Measurements from ENCODE around the gene WHAMM. TPM values are rescaled to one million over a fixed set of nuclear protein-coding genes. Genes with fewer than 3 reads are reported as not detected.

The WHAMM gene
- total RNA-seq, 2 donors from 2014 or later = 6.0 to 9.2 TPM

DNA sequence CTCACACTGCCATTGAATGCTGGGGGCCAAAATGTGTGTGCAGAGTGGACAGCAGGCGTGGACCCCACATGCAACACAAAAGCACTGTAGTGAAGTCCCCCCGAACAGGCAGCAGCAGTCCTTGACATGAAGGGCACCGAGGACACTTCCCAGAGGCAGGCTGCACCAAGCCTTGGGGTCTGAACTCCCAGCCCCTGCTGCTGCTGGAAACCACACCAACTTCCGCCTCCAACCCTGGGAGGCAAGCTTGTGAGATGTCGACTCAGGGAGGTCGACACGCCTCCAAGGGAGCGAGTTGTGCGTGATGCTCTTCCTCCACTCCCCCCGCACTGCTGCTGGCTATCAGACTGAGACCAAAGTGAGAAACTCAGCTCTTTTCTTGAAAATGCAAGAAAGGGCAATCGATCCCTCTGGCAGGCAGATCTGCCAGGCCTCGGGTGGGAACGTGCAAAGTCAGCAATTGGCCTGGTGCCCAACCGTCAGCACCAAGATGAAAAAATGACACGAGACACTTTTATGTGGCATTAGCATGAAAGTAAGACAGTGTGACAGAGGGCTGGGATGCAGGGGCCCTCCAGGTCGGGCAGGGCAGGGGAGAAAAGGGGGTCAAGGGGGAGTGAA, 43.6 kb downstream of the WHAMM start:
- intact Hi-C loops (cut with DNase I) = no loop called here

DNA sequence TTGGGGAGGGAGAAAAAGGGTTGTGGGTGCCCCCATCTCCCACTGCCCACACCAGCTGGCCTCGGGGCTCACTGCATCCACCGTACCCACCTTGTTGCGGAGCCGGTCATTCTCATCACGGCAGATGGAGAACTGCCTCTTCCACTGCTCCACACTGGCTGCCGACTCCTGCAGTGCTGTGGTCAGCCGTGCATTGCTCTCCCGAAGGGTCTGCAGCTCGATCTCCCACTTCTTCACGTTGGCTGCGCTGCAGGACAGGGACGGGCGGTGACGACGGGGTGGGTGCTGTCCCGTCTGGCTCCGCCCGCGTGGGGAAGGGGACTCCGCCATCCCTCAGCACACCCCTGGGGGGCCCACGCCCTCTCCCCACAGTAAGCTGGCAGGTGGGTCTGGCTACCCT, 45.1 kb downstream of the WHAMM start:
- ATAC-seq = no peak
- intact Hi-C loops (cut with DNase I) = no loop called here

More for the DNA sequence above, 43.6 kb downstream of the WHAMM start:
- 55 to 66% methylated on average over 12 to 15 of the region's 16 CpGs for WGBS, 2 donors
- Histone ChIP-seq H3K27me3 (no peaks in the 10 kb centered on the region), H3K27ac (peak overlapping the region in 2 of 4 donors; percentile 8 to 30), H3K36me3 (replicated peaks in 1 of 2; ENCODE audit: insufficient read depth in 1 of 2, low read depth in 2 of 2) (peaks cover 5 to 28% of the 10 kb centered on the region in 2 donors), H3K4me1 (peaks cover 35% of the 10 kb centered on the region), H3K4me3 (no peak overlapping the region), H3K9me3 (no peaks in the 10 kb centered on the region)
- DNase-seq (peak in 2 of 4 donors; percentile 23 to 42), ATAC-seq (no peak)
- TF ChIP-seq, protein P1, sequence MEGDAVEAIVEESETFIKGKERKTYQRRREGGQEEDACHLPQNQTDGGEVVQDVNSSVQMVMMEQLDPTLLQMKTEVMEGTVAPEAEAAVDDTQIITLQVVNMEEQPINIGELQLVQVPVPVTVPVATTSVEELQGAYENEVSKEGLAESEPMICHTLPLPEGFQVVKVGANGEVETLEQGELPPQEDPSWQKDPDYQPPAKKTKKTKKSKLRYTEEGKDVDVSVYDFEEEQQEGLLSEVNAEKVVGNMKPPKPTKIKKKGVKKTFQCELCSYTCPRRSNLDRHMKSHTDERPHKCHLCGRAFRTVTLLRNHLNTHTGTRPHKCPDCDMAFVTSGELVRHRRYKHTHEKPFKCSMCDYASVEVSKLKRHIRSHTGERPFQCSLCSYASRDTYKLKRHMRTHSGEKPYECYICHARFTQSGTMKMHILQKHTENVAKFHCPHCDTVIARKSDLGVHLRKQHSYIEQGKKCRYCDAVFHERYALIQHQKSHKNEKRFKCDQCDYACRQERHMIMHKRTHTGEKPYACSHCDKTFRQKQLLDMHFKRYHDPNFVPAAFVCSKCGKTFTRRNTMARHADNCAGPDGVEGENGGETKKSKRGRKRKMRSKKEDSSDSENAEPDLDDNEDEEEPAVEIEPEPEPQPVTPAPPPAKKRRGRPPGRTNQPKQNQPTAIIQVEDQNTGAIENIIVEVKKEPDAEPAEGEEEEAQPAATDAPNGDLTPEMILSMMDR (IDR thresholded peaks at IDR 0.05) = no peak
- TF ChIP-seq POLR2A (IDR thresholded peaks at IDR 0.05) = no peak

DNA sequence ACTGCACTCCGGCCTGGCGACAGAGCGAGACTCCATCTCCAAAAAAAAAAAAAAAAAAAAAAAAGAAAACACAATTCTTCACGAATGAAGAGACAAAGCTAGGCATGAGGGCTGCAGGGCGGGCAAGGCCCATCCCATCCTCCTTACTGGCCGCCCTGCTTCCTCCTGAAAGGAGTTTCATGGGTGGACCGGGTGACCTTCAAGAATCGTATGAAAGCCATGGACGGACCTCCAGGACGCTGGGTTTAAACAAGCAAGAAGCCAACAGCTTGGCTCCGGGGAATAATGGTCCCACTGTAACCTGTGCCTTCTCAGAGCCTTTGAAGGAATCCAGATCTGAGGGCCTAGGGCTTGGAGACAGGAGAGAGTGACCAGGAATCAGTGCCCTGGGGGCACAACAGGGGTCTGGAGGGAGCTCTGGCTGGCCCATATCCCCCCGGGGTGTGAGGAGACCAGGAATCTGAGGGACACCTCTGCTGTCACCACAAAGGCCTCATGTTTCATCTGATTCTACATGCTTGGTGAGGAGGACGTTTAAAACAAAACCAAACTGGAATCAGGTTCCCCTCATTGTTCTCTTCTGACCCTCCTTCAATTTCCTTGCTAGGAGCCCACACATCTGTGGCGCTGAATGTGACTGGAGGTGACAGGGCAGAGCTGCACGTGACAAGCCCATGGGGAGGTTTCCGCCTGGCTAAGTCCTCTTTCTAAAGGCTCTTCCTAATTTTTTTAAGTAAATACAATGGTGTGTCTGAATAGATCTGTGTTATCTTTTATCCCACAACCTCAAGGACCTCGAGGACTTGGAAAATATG, 46.1 kb downstream of the WHAMM start:
- Histone ChIP-seq H3K4me3 (no peak overlapping the region), H3K27ac (peak overlapping the region in 2 of 4 donors; percentile 44 to 64), H3K9me3 (no peaks in the 10 kb centered on the region), H3K27me3 (no peaks in the 10 kb centered on the region), H3K36me3 (replicated peaks in 1 of 2; ENCODE audit: insufficient read depth in 1 of 2, low read depth in 2 of 2) (peaks cover 5 to 35% of the 10 kb centered on the region in 2 donors), H3K4me1 (peaks cover 15% of the 10 kb centered on the region)
- TF ChIP-seq, protein P1 (IDR thresholded peaks at IDR 0.05) = no peak
- TF ChIP-seq POLR2A (IDR thresholded peaks at IDR 0.05) = no peak
- 68 to 82% methylated on average over 17 of the region's 17 CpGs for WGBS, 2 donors
- intact Hi-C loops (cut with DNase I) = no loop called here
- DNase-seq (no peak), ATAC-seq (no peak)

More for the DNA sequence above, 45.1 kb downstream of the WHAMM start:
- Histone ChIP-seq H3K36me3 (replicated peaks in 1 of 2; ENCODE audit: insufficient read depth in 1 of 2, low read depth in 2 of 2) (peaks cover 5 to 33% of the 10 kb centered on the region in 2 donors), H3K27me3 (no peaks in the 10 kb centered on the region), H3K27ac (no peak overlapping the region), H3K4me1 (peaks cover 24% of the 10 kb centered on the region), H3K9me3 (no peaks in the 10 kb centered on the region), H3K4me3 (no peak overlapping the region)
- WGBS, 2 donors = 87 to 92% methylated on average over 14 to 21 of the region's 21 CpGs
- TF ChIP-seq, protein P1 (IDR thresholded peaks at IDR 0.05) = no peak
- TF ChIP-seq POLR2A (IDR thresholded peaks at IDR 0.05) = no peak
- DNase-seq = no peak

DNA sequence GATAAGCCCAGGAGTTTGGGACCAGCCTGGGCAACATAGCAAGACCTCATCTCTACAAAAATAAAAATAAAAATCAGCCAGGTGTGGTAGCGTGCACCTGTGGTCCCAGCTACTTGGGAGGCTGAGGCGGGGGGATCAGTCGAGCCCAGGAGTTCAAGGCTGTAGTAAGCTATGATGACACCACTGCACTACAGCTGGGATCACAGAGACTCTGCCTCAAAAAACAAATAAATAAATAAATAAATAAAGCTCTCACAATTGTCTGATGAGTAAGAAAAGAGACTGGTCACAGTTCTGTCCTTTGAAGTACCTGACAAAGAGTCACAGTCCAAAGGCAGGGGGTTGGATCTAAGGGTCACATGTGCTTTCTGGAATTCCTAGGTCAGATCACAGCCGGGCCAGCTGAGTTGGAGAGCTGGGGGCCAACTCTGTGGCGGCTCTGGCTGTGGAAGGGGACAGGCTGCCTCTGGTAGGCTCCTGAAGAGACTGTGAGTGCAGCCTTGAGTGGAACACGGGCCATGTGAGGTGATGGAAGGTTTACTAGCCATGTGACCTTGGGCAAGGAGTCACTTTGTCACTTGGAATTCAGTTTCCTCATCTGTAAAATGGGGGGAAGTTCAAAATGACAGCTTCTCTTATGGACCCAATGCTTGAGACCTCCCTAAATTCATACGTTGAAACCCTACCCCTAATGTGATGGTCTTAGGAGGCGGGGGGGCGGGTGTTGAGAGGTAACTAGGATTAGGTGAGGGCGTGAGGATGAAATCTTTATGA, 47.2 kb downstream of the WHAMM start:
- intact Hi-C loops (cut with DNase I) = no loop called here
- peak; percentile 24 for ATAC-seq
- 79 to 80% methylated on average over 10 of the region's 10 CpGs for WGBS, 2 donors
- no peaks in the 10 kb centered on the region for H3K27me3 ChIP-seq
- no peak for TF ChIP-seq POLR2A (IDR thresholded peaks at IDR 0.05)
- TF ChIP-seq, protein P1 (IDR thresholded peaks at IDR 0.05) = no peak
- no peaks in the 10 kb centered on the region for H3K9me3 ChIP-seq
- peaks cover 5 to 25% of the 10 kb centered on the region in 2 donors for H3K36me3 ChIP-seq (replicated peaks in 1 of 2; ENCODE audit: insufficient read depth in 1 of 2, low read depth in 2 of 2)
- no peak for DNase-seq
- H3K4me1 ChIP-seq = peaks cover 11% of the 10 kb centered on the region
- no peak overlapping the region for H3K4me3 ChIP-seq
- peak overlapping the region in 2 of 4 donors; percentile 23 to 64 for H3K27ac ChIP-seq
